HepG2 (cell line): Measurements from ENCODE around the gene SLC7A6OS. TPM values are rescaled to one million over a fixed set of nuclear protein-coding genes. Genes with fewer than 3 reads are reported as not detected.

Source experiments
- ATAC-seq: fragments of 200-7000 bp; cut with Tn5 transposase; 3 replicates; pipeline ENCODE4 v1.9.1; 2020; ENCODE audit warnings: mild to moderate bottlenecking, moderate library complexity
- BruUV-seq: library from RNA; stranded (reverse); fragments of 400-500 nt; replicated peaks from 2 replicates; lab custom pipeline; 2021; lab: Mats Ljungman, UMichigan
- CTCF ChIA-PET: fragments of 300-600 bp; formaldehyde crosslinking; extraction: SDS; loops from one replicate; lab custom pipeline; 2021; ENCODE audit warnings: low total read pairs, inconsistent platforms, low intra/inter-chr PET ratio; lab: Yijun Ruan, JAX
- POLR2A ChIA-PET: fragments of 350-600 bp; sonication (Branson Sonifier 250); formaldehyde crosslinking; loops from one replicate; lab custom pipeline; 2020; ENCODE audit warnings: antibody characterized with exemption, inconsistent platforms; lab: Yijun Ruan, JAX
- DNase-seq: peaks from one replicate; pipeline ENCODE4 v3.0.0-alpha.2; 2015; ENCODE audit warnings: low spot score
- FAIRE-seq: peaks from 3 replicates; lab custom pipeline; 2011; peaks lifted over from hg19 to GRCh38; lab: Jason Lieb, UNC
- H2AFZ ChIP-seq: one replicate; pipeline ENCODE4 v1.6.1; 2011; ENCODE audit warnings: low read length, inconsistent platforms
- H3K27ac ChIP-seq: fragments of 300-600 bp; 3 replicates; pipeline ENCODE4 v1.8.0; 2011; ENCODE audit warnings: mixed run types, mild to moderate bottlenecking, mixed read lengths, low read length, inconsistent platforms; ENCODE audit not compliant: insufficient read depth; ENCODE audit errors: extremely low read length
- H3K27me3 ChIP-seq, 2 experiments: fragments of 200-600 bp in 1 of 2; 2 replicates in 1 of 2; 3 replicates in 1 of 2; pipeline versions ENCODE4 v1.6.0 to v1.8.0; 2011; ENCODE audit warnings: low read length in 2 of 2, mild to moderate bottlenecking in 2 of 2, moderate library complexity in 2 of 2, inconsistent platforms in 1 of 2; ENCODE audit not compliant: insufficient read depth in 2 of 2, control insufficient read depth in 1 of 2
- H3K36me3 ChIP-seq, 2 experiments: fragments of 200-600 bp in 1 of 2; replicated peaks in 1 of 2; 2 replicates in 1 of 2; 3 replicates in 1 of 2; pipeline versions ENCODE4 v1.5.1 to v1.8.0; 2011; ENCODE audit warnings: low read length in 2 of 2, inconsistent platforms in 1 of 2; ENCODE audit not compliant: insufficient read depth in 2 of 2, control insufficient read depth in 1 of 2
- H3K4me1 ChIP-seq: 2 replicates; pipeline ENCODE4 v1.5.1; 2012; ENCODE audit warnings: low read length, inconsistent platforms; ENCODE audit not compliant: insufficient read depth
- H3K4me2 ChIP-seq: 2 replicates; pipeline ENCODE4 v1.6.0; 2011; ENCODE audit warnings: low read depth, low read length, inconsistent platforms
- H3K4me3 ChIP-seq, 3 experiments: fragments of 200-600 bp in 1 of 3; sonication (generic), shearing (Covaris generic) in 1 of 3; replicated peaks in 1 of 3; 2 replicates each; pipeline ENCODE4 v1.5.1; 2011 to 2016; ENCODE audit warnings: low read length in 3 of 3, inconsistent platforms in 2 of 3, low read depth in 2 of 3, mild to moderate bottlenecking in 2 of 3, control low read depth in 1 of 3, mixed read lengths in 1 of 3; ENCODE audit not compliant: insufficient read depth in 1 of 3
- H3K79me2 ChIP-seq: one replicate; pipeline ENCODE4 v1.6.1; 2011; ENCODE audit warnings: low read length, inconsistent platforms; ENCODE audit not compliant: insufficient read depth
- H3K9ac ChIP-seq: 2 replicates; pipeline ENCODE4 v1.6.0; 2011; ENCODE audit warnings: mild to moderate bottlenecking, low read depth, low read length, inconsistent platforms; ENCODE audit not compliant: insufficient read depth
- H3K9me3 ChIP-seq: 2 replicates; pipeline ENCODE4 v1.5.1; 2012; ENCODE audit warnings: mild to moderate bottlenecking, low read length
- H4K20me1 ChIP-seq: 2 replicates; pipeline ENCODE4 v1.6.0; 2011; ENCODE audit warnings: inconsistent platforms, mild to moderate bottlenecking, low read length, moderate library complexity; ENCODE audit not compliant: insufficient read depth
- ATM ChIP-seq: fragments of 450-650 bp; IDR thresholded peaks from 2 replicates; pipeline ENCODE4 v1.7.1; 2017; ENCODE audit warnings: mild to moderate bottlenecking, borderline replicate concordance
- DMTF1 ChIP-seq: sonication (generic); formaldehyde crosslinking; IDR thresholded peaks from 2 replicates; pipeline ENCODE4 v1.4.0; 2020; ENCODE audit warnings: mild to moderate bottlenecking, missing genetic modification reagents
- MTA3 ChIP-seq: sonication (generic); formaldehyde crosslinking; IDR thresholded peaks from 2 replicates; pipeline ENCODE4 v1.4.0; 2020; ENCODE audit warnings: missing genetic modification reagents
- NCOR1 ChIP-seq: fragments of 200-600 bp; sonication (generic); IDR thresholded peaks from 2 replicates; pipeline ENCODE4 v1.7.0; 2017; ENCODE audit warnings: antibody characterized with exemption, low read length, borderline replicate concordance
- NR2F2 ChIP-seq: IDR thresholded peaks from 2 replicates; pipeline ENCODE4 v1.6.1; 2012; ENCODE audit warnings: low read depth, inconsistent platforms, borderline replicate concordance
- ZNF280B ChIP-seq: sonication (generic); formaldehyde crosslinking; IDR thresholded peaks from 2 replicates; pipeline ENCODE4 v1.5.0; 2020; ENCODE audit warnings: missing genetic modification reagents, mild to moderate bottlenecking, borderline replicate concordance
- ZNF577 ChIP-seq: sonication (generic); formaldehyde crosslinking; IDR thresholded peaks from 2 replicates; pipeline ENCODE4 v1.4.0; 2020; ENCODE audit warnings: mild to moderate bottlenecking, low read depth, missing genetic modification reagents, borderline replicate concordance
- WGBS: methylation state at CpG from one replicate; pipeline ENCODE4 v1.1.6; 2017; ENCODE audit warnings: low lambda C conversion rate; 5-methylcytosine and 5-hydroxymethylcytosine counted together
- in situ Hi-C: cut with HindIII; loops from 2 replicates; pipeline ENCODE4 v1.10.0; 2017; ENCODE audit warnings: low pct_unique_long_range_greater_than_20kb; ENCODE audit not compliant: extremely low pct_ligation_motif_present
- intact Hi-C: fragments of 100-400 bp; cut with micrococcal nuclease; formaldehyde crosslinking; loops from one replicate; pipeline ENCODE4 v1.10.0; 2022; ENCODE audit not compliant: unreplicated experiment
- polyA plus RNA-seq, 8 experiments: library from polyadenylated mRNA; depleted of rRNA in 3 of 8; stranded (reverse) in 7 of 8; unstranded in 1 of 8; fragments of >200 nt; fragmentation: Illumina TruSeq in 4 of 8; extraction: Trizol in 4 of 8; gene quantifications; 2 replicates each; pipeline versions ENCODE4 v1.2.1 to v1.2.3, GENCODE V29; 2011 to 2016; ENCODE audit warnings: low read depth in 4 of 8, missing spikeins in 1 of 8, mixed read lengths in 1 of 8; ENCODE audit not compliant: insufficient read depth in 1 of 8
- total RNA-seq, 5 experiments: library from RNA; depleted of rRNA; stranded (reverse); fragments of >200 nt; fragmentation: Illumina TruSeq; extraction: Trizol; gene quantifications; 2 replicates each; pipeline ENCODE4 v1.2.3, GENCODE V29; 2016; ENCODE audit warnings: low read depth in 1 of 5

Gene SLC7A6OS
- total and polyA plus RNA-seq, 2 of the 13 experiments (the other 11 are each of a cell fraction or from before 2014, with no cell fraction given), result 11.2 to 21.5 TPM

- FAIRE-seq, result no peak
- BruUV-seq, result no TSS peak
- in situ Hi-C loops, result no loop called here
- Histone ChIP-seq H3K9me3 (no peaks in the 10 kb centered on the region), H3K4me3 (no peak overlapping the region), H3K9ac (no peak overlapping the region), H3K4me2 (no peak overlapping the region), H3K36me3 (peaks cover 56 to 100% of the 10 kb centered on the region in 2 experiments), H3K27me3 (no peaks in the 10 kb centered on the region), H3K4me1 (no peaks in the 10 kb centered on the region), H2AFZ (no peak overlapping the region), H4K20me1 (no peaks in the 10 kb centered on the region; the same call in 1 of the 2 replicates), H3K79me2 (no peaks in the 10 kb centered on the region), H3K27ac (no peak overlapping the region)
- intact Hi-C loops, result no loop called here
- no peak for TF ChIP-seq DMTF1 (CRISPR knock-in tag)
- no peak for TF ChIP-seq ZNF577 (CRISPR knock-in tag)
- TF ChIP-seq NR2F2, result no peak
- no peak for TF ChIP-seq ZNF280B
- TF ChIP-seq ATM, result no peak
- no peak for TF ChIP-seq NCOR1
- TF ChIP-seq MTA3, result no peak
- DNase-seq, result no peak
- ATAC-seq, result no peak
- WGBS, result 97% methylated on average over 10 of the region's 10 CpGs
- POLR2A ChIA-PET, result no interaction called here
- CTCF ChIA-PET, result no interaction called here
Observed at GRCh38 chr16:68350813-68351350, 40.1 kb upstream of the SLC7A6OS start.
